ENCODE data around the gene E4F1. TPM values are rescaled to one million over a fixed set of nuclear protein-coding genes. Genes with fewer than 3 reads are reported as not detected.

E4F1 gene
- total and polyA plus RNA-seq, 2 of the 8 experiments (the other 6 are each of a cell fraction or from before 2014, with no cell fraction given) = 22.2 to 27.0 TPM

DNA sequence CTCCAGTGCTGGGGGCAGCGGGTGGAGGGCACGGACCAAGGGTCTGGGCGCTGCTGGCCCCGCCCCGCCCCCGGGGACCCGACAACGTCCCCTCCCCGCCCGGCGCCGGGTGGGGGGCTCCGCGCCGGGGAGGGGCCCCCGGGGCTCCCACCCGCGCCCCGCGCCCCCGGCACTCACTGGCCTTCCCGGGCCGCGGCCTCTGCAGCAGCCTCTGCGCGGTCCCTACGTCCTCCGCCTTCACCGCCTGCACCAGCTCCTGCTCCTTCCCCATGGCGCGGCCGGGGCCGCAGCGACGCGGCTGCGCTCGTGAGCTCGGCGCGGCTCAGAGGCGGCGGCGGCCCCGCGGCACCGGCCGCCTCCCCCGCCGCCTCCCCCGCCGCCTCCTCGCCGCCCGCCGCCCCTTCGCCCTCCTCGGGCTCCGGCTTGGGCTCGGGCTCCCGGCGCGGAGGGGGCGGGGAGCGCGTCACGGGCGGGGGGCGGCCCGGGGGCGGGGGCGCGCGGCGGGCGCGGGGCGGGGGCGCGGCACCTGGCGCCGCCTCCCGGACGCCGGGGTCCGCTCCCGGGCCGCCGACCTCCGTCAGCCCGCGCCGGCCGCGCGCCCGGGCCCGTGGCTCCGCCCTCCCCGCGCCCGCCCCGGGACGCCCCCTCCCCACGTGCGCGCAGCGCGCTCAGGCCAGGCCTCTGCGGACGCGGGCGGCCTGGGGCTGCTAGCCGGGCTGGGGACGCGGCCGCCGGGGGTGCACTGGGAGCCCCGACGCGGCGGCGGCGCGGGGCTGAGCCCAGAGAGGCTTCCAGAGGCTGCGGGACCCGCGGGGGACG is 27.0 kb upstream of the E4F1 start, which contains the start of gene CASKIN1 (continued):
- TF ChIP-seq, protein P1, sequence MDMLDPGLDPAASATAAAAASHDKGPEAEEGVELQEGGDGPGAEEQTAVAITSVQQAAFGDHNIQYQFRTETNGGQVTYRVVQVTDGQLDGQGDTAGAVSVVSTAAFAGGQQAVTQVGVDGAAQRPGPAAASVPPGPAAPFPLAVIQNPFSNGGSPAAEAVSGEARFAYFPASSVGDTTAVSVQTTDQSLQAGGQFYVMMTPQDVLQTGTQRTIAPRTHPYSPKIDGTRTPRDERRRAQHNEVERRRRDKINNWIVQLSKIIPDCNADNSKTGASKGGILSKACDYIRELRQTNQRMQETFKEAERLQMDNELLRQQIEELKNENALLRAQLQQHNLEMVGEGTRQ (IDR thresholded peaks at IDR 0.05; ENCODE audit: low read length) = no peak
